Activated naive CD8-positive, alpha-beta T cell treated with anti-CD3 and anti-CD28 coated beads, Interleukin-2, amount 10 ng/mL, durations not matched to agents 7 days and 5 days (primary cell): ENCODE results near the gene PPP1R36. TPM values are rescaled to one million over a fixed set of nuclear protein-coding genes. Genes with fewer than 3 reads are reported as not detected.

Experiments used
- ATAC-seq: fragments of 150-1000 bp; cut with Tn5 transposase; one replicate; pipeline ENCODE4 v1.10.0; 2021; ENCODE audit warnings: low read depth, moderate library complexity
- POLR2A ChIA-PET: fragments of 350-600 bp; sonication (Branson Sonifier 250); formaldehyde crosslinking; loops from one replicate; lab custom pipeline; 2021; ENCODE audit warnings: antibody characterized with exemption; lab: Charles Lee
- DNase-seq: peaks from one replicate; pipeline ENCODE4 v3.0.0; 2021
- H3K27ac Mint-ChIP-seq: one replicate; pipeline ENCODE4 v1.8.0; 2022; ENCODE audit warnings: mild to moderate bottlenecking, mixed read lengths
- H3K27me3 Mint-ChIP-seq: one replicate; pipeline ENCODE4 v1.8.0; 2022; ENCODE audit warnings: mild to moderate bottlenecking, moderate library complexity, mixed read lengths
- H3K36me3 Mint-ChIP-seq: one replicate; pipeline ENCODE4 v1.8.0; 2021; ENCODE audit warnings: mild to moderate bottlenecking, mixed read lengths
- H3K4me1 Mint-ChIP-seq: one replicate; pipeline ENCODE4 v1.8.0; 2021; ENCODE audit warnings: mixed read lengths
- H3K4me3 Mint-ChIP-seq: one replicate; pipeline ENCODE4 v1.8.0; 2022; ENCODE audit warnings: mild to moderate bottlenecking, moderate library complexity, mixed read lengths
- H3K9me3 Mint-ChIP-seq: one replicate; pipeline ENCODE4 v1.8.0; 2021; ENCODE audit warnings: mixed read lengths
- total RNA-seq, 2 experiments: library from RNA; stranded (reverse); gene quantifications; one replicate each; pipeline ENCODE4 v1.2.3, GENCODE V29; 2021

Gene PPP1R36
- total RNA-seq: under 1 TPM; 0.28 to 0.69 TPM

GRCh38 chr14:64549791-64550620, at the start of gene PPP1R36:
TSS of gene PPP1R36 (plus strand) at chr14:64549961. CDS start at chr14:64549998, 37 bp downstream.
- Mint-ChIP-seq H3K27me3 (peaks cover 62% of the 10 kb centered on the region), H3K27ac (peak within 1 kb of the TSS; percentile 67), H3K4me3 (peak within 1 kb of the TSS; percentile 68), H3K36me3 (peaks cover 3% of the 10 kb centered on the region), H3K9me3 (no peaks in the 10 kb centered on the region), H3K4me1 (peaks cover 11% of the 10 kb centered on the region)
- ATAC-seq: peak; percentile 97
- POLR2A ChIA-PET: no interaction called here
- DNase-seq: peak; percentile 71

- no peaks in the 10 kb centered on the region for H3K9me3 Mint-ChIP-seq
- H3K4me1 Mint-ChIP-seq: peaks cover 31% of the 10 kb centered on the region
- H3K27me3 Mint-ChIP-seq: no peaks in the 10 kb centered on the region
- POLR2A ChIA-PET: interaction anchor here (5.9 kb wide), 1 partner anchor 112 kb away, joined by 46 read pairs; the partner anchor contains the start of gene MTHFD1
- ATAC-seq: no peak
- H3K4me3 Mint-ChIP-seq: peak overlapping the region; percentile 95
- H3K36me3 Mint-ChIP-seq: peaks cover 20% of the 10 kb centered on the region
- H3K27ac Mint-ChIP-seq: peak overlapping the region; percentile 84
- no peak for DNase-seq
Observed at GRCh38 chr14:64500088-64500487, 49.7 kb upstream of the PPP1R36 start.

- Mint-ChIP-seq H3K27ac (peak overlapping the region; percentile 98), H3K27me3 (no peaks in the 10 kb centered on the region), H3K9me3 (no peaks in the 10 kb centered on the region), H3K4me1 (peaks cover 34% of the 10 kb centered on the region), H3K36me3 (peaks cover 27% of the 10 kb centered on the region), H3K4me3 (peak overlapping the region; percentile 95)
- POLR2A ChIA-PET: interaction anchor here (0.9 to 5.9 kb wide), 6 partner anchors 9 to 114 kb away, joined by 3 to 46 read pairs (median 9); partner anchors contain the start of genes AKAP5, HSPA2 and MTHFD1
- DNase-seq (peak; percentile 33), ATAC-seq (no peak)
Observed at GRCh38 chr14:64501411-64502171, 48.2 kb upstream of the PPP1R36 start.

- Mint-ChIP-seq H3K4me3 (peak overlapping the region; percentile 95), H3K36me3 (peaks cover 24% of the 10 kb centered on the region), H3K4me1 (peaks cover 33% of the 10 kb centered on the region), H3K27me3 (no peaks in the 10 kb centered on the region), H3K9me3 (no peaks in the 10 kb centered on the region), H3K27ac (peak overlapping the region; percentile 98)
- POLR2A ChIA-PET: interaction anchor here (0.9 to 5.9 kb wide), 6 partner anchors 8 to 860 kb away, joined by 3 to 46 read pairs (median 9); partner anchors contain the start of genes HSPA2, MTHFD1 and WDR89
- peak; percentile 42 for DNase-seq
- no peak for ATAC-seq
Observed at GRCh38 chr14:64502456-64502855, 47.3 kb upstream of the PPP1R36 start.

GRCh38 chr14:64502887-64503433, 46.8 kb upstream of the PPP1R36 start:
- no peak for DNase-seq
- Mint-ChIP-seq H3K36me3 (peaks cover 22% of the 10 kb centered on the region), H3K27me3 (no peaks in the 10 kb centered on the region), H3K9me3 (no peaks in the 10 kb centered on the region), H3K27ac (peak overlapping the region; percentile 98), H3K4me3 (peak overlapping the region; percentile 95), H3K4me1 (peaks cover 34% of the 10 kb centered on the region)
- POLR2A ChIA-PET: interaction anchor here (0.6 to 5.9 kb wide), 9 partner anchors 8 to 861 kb away, joined by 3 to 46 read pairs (median 3); partner anchors contain the start of genes HSPA2, MTHFD1 and WDR89
- ATAC-seq: no peak

- Mint-ChIP-seq H3K27me3 (no peaks in the 10 kb centered on the region), H3K27ac (peak within 1 kb of the TSS; percentile 100), H3K4me3 (peak within 1 kb of the TSS; percentile 97), H3K36me3 (peaks cover 21% of the 10 kb centered on the region), H3K9me3 (no peaks in the 10 kb centered on the region), H3K4me1 (peaks cover 35% of the 10 kb centered on the region)
- POLR2A ChIA-PET: interaction anchor here (0.6 to 5.9 kb wide), 14 partner anchors 7 to 862 kb away, joined by 3 to 46 read pairs (median 4); partner anchors contain the start of genes HSPA2, MTHFD1 and WDR89
- DNase-seq (peak; percentile 96), ATAC-seq (peak; percentile 71)
Observed at GRCh38 chr14:64503434-64504309, 46.1 kb upstream of the PPP1R36 start, which contains the start of gene ZBTB25. TSS of gene ZBTB25 (minus strand) at chr14:64503838. CDS start at chr14:64490533, 13,305 bp downstream.

GRCh38 chr14:64504310-64504896, 45.4 kb upstream of the PPP1R36 start, which contains the start of gene ZBTB1:
TSS of gene ZBTB1 (plus strand) at chr14:64504770. CDS start at chr14:64521505, 16,735 bp downstream.
- Mint-ChIP-seq H3K27me3 (no peaks in the 10 kb centered on the region), H3K27ac (peak within 1 kb of the TSS; percentile 100), H3K4me3 (peak within 1 kb of the TSS; percentile 97), H3K9me3 (no peaks in the 10 kb centered on the region), H3K4me1 (peaks cover 40% of the 10 kb centered on the region), H3K36me3 (peaks cover 21% of the 10 kb centered on the region)
- ATAC-seq (peak; percentile 46), DNase-seq (peak; percentile 87)
- POLR2A ChIA-PET: interaction anchor here (0.7 to 5.9 kb wide), 9 partner anchors 8 to 564 kb away, joined by 3 to 46 read pairs (median 4); partner anchors contain the start of genes HSPA2 and MTHFD1

- Mint-ChIP-seq H3K36me3 (peaks cover 16% of the 10 kb centered on the region), H3K27me3 (no peaks in the 10 kb centered on the region), H3K9me3 (no peaks in the 10 kb centered on the region), H3K27ac (peak overlapping the region; percentile 100), H3K4me1 (peaks cover 39% of the 10 kb centered on the region), H3K4me3 (peak overlapping the region; percentile 97)
- peak; percentile 81 for DNase-seq
- ATAC-seq: peak; percentile 24
- POLR2A ChIA-PET: interaction anchor here (0.5 to 5.9 kb wide), 14 partner anchors 9 to 881 kb away, joined by 3 to 46 read pairs (median 4); partner anchors contain the start of genes HSPA2 and MTHFD1
Observed at GRCh38 chr14:64504897-64505794, 44.6 kb upstream of the PPP1R36 start.

- H3K36me3 Mint-ChIP-seq: peaks cover 16% of the 10 kb centered on the region
- POLR2A ChIA-PET: no interaction called here
- no peak for ATAC-seq
- peaks cover 49% of the 10 kb centered on the region for H3K4me1 Mint-ChIP-seq
- peak overlapping the region; percentile 91 for H3K4me3 Mint-ChIP-seq
- no peak for DNase-seq
- H3K9me3 Mint-ChIP-seq: no peaks in the 10 kb centered on the region
- peak overlapping the region; percentile 97 for H3K27ac Mint-ChIP-seq
- no peaks in the 10 kb centered on the region for H3K27me3 Mint-ChIP-seq
Observed at GRCh38 chr14:64506721-64507120, 43.0 kb upstream of the PPP1R36 start.

GRCh38 chr14:64507376-64508156, 42.2 kb upstream of the PPP1R36 start:
- peaks cover 17% of the 10 kb centered on the region for H3K36me3 Mint-ChIP-seq
- peak overlapping the region; percentile 91 for H3K4me3 Mint-ChIP-seq
- H3K9me3 Mint-ChIP-seq: no peaks in the 10 kb centered on the region
- H3K4me1 Mint-ChIP-seq: peaks cover 46% of the 10 kb centered on the region
- H3K27ac Mint-ChIP-seq: peak overlapping the region; percentile 97
- POLR2A ChIA-PET: no interaction called here
- ATAC-seq (no peak), DNase-seq (no peak)
- H3K27me3 Mint-ChIP-seq: no peaks in the 10 kb centered on the region
